Activated T-helper 1 cell treated with anti-CD3 and anti-CD28 coated beads, Interleukin-12 subunit alpha, Interleukin-12 subunit beta, Interleukin-2, Interleukin-4 antibody, amounts not matched to agents 30 ng/mL and 10 ng/mL and 1 ng/mL, durations not matched to agents 14 hours and 24 hours and 36 hours (primary cell): Measurements from ENCODE around the gene NCSTN. TPM values are rescaled to one million over a fixed set of nuclear protein-coding genes. Genes with fewer than 3 reads are reported as not detected.
"Not testable (repeated sequence)": the region's sequence is repeated elsewhere in the genome, so short reads cannot be mapped to it uniquely, and the experiment has no call there.

Source experiments
- DNase-seq: peaks from one replicate; pipeline ENCODE4 v3.0.0; 2021; ENCODE audit warnings: low spot score
- H3K27ac Mint-ChIP-seq: one replicate; pipeline ENCODE4 v1.8.0; 2021; ENCODE audit warnings: mild to moderate bottlenecking, mixed read lengths
- H3K27me3 Mint-ChIP-seq: one replicate; pipeline ENCODE4 v1.8.0; 2022; ENCODE audit warnings: mild to moderate bottlenecking, moderate library complexity, mixed read lengths; ENCODE audit not compliant: insufficient read depth
- H3K36me3 Mint-ChIP-seq: one replicate; pipeline ENCODE4 v1.8.0; 2021; ENCODE audit warnings: low read depth, mixed read lengths
- H3K4me1 Mint-ChIP-seq: one replicate; pipeline ENCODE4 v1.8.0; 2021; ENCODE audit warnings: low read depth, mixed read lengths
- H3K4me3 Mint-ChIP-seq: one replicate; pipeline ENCODE4 v1.8.0; 2021; ENCODE audit warnings: mild to moderate bottlenecking, moderate library complexity, mixed read lengths
- H3K9me3 Mint-ChIP-seq: one replicate; pipeline ENCODE4 v1.8.0; 2021; ENCODE audit warnings: mixed read lengths
- intact Hi-C: fragments of 100-400 bp; cut with micrococcal nuclease; formaldehyde crosslinking; loops from one replicate; pipeline ENCODE4 v1.15.1; 2024
- total RNA-seq: library from RNA; stranded (reverse); gene quantifications from 2 replicates; pipeline ENCODE4 v1.2.3, GENCODE V29; 2022

The NCSTN gene
- total RNA-seq, 1 donor from 2014 or later = 74.8 TPM

GRCh38 chr1:160377585-160378206 lies 34.5 kb downstream of the NCSTN start:
- H3K27ac Mint-ChIP-seq = no peak overlapping the region
- DNase-seq = no peak
- no peaks in the 10 kb centered on the region for H3K27me3 Mint-ChIP-seq
- intact Hi-C loops = loop anchor here (5.0 to 10.0 kb wide), 2 partner anchors 35 to 443 kb away; partner anchors contain the start of genes COPA and NCSTN
- no peaks in the 10 kb centered on the region for H3K9me3 Mint-ChIP-seq
- peaks cover 13% of the 10 kb centered on the region for H3K4me1 Mint-ChIP-seq
- H3K4me3 Mint-ChIP-seq = no peak overlapping the region
- no peaks in the 10 kb centered on the region for H3K36me3 Mint-ChIP-seq

- H3K4me3 Mint-ChIP-seq, H3K9me3 Mint-ChIP-seq, H3K36me3 Mint-ChIP-seq, H3K4me1 Mint-ChIP-seq, DNase-seq, intact Hi-C loops, H3K27ac Mint-ChIP-seq: not testable (repeated sequence)
- peaks cover 21% of the 10 kb centered on the region for H3K27me3 Mint-ChIP-seq
Measured at GRCh38 chr1:160384812-160385211, 41.6 kb downstream of the NCSTN start.

DNA sequence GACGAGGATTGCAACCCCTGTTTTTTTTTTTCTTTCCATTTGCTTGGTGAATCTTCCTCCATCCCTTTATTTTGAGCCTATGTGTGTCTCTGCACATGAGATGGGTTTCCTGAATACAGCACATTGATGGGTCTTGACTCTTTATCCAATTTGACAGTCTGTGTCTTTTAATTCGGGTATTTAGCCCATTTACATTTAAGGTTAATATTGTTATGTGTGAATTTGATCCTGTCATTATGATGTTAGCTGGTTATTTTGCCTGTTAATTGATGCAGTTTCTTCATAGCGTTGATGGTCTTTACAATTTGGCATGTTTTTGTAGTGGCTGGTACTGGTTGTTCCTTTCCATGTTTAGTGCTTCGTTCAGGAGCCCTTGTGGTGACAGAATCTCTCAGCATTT lies 45.2 kb downstream of the NCSTN start:
- H3K36me3 Mint-ChIP-seq, intact Hi-C loops, H3K9me3 Mint-ChIP-seq, H3K4me3 Mint-ChIP-seq, H3K27ac Mint-ChIP-seq, DNase-seq, H3K4me1 Mint-ChIP-seq: not testable (repeated sequence)
- peaks cover 25% of the 10 kb centered on the region for H3K27me3 Mint-ChIP-seq

GRCh38 chr1:160394673-160395072 lies 51.5 kb downstream of the NCSTN start:
- H3K4me3 Mint-ChIP-seq = no peak overlapping the region
- H3K9me3 Mint-ChIP-seq = no peaks in the 10 kb centered on the region
- peaks cover 2% of the 10 kb centered on the region for H3K36me3 Mint-ChIP-seq
- intact Hi-C loops = no loop called here
- H3K27me3 Mint-ChIP-seq = peaks cover 30% of the 10 kb centered on the region
- H3K27ac Mint-ChIP-seq = no peak overlapping the region
- peaks cover 5% of the 10 kb centered on the region for H3K4me1 Mint-ChIP-seq
- DNase-seq = no peak

GRCh38 chr1:160397651-160398050 lies 54.5 kb downstream of the NCSTN start:
- Mint-ChIP-seq H3K27me3 (peaks cover 39% of the 10 kb centered on the region), H3K4me3 (no peak overlapping the region), H3K27ac (no peak overlapping the region), H3K36me3 (peaks cover 2% of the 10 kb centered on the region), H3K4me1 (peaks cover 5% of the 10 kb centered on the region), H3K9me3 (no peaks in the 10 kb centered on the region)
- intact Hi-C loops = no loop called here
- DNase-seq = no peak

DNA sequence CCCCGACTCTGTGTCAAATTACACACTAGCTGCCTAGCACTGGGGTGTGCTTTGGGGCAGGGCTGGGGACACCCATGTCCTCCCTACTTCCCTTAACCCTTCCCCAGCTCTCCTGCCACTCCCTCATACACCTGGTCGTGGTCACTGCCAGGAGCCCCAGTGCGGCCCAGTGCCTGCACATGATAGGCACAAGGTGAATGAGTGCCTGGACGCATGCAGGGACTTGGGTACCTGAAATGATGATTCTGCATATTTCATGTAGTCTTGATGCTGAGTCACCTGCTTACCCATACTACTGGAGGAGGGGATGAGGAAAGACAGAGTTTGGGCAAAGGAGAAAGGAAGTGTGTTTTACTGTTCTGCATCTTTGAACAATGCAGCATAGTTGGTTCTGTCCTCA lies 55.6 kb downstream of the NCSTN start:
- Mint-ChIP-seq H3K36me3 (peaks cover 2% of the 10 kb centered on the region), H3K9me3 (no peaks in the 10 kb centered on the region), H3K27ac (no peak overlapping the region), H3K4me1 (peaks cover 5% of the 10 kb centered on the region), H3K4me3 (peak overlapping the region; percentile 68), H3K27me3 (peaks cover 43% of the 10 kb centered on the region)
- DNase-seq = no peak
- intact Hi-C loops = no loop called here

DNA sequence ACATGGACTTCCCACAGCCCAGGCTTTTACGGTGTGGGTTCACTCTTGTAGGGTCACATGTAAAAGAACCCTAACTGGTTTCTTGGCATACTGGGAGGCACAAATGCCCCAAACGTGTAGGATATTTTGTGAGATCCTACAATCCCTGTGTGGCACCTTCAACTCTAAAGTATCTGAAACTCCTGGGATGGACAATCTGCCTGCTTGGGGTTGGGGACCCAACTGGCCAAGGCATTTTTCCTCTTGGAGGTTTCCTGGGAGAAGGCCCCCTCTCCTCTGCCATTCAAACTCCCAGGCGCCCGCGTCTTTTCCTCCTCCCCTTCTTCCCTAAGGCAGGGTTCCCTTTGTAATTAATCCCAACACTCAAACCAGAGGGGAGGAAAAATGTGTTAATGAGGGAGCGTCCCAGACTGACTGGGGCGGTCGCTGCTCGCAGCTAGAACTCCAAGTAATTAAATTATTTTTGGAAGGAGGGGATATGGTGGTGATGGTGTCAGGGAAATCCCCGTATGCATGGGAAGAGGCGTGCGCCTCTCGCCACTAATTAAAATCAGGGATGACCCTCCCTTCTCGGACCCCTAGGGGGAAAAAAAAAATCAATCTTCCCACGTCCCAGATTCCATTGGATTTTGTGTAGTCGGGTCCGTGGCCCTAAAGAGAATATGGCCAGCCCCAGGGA lies 56.5 kb downstream of the NCSTN start:
- no peak overlapping the region for H3K4me3 Mint-ChIP-seq
- no peak overlapping the region for H3K27ac Mint-ChIP-seq
- intact Hi-C loops = no loop called here
- H3K9me3 Mint-ChIP-seq = no peaks in the 10 kb centered on the region
- no peak for DNase-seq
- H3K27me3 Mint-ChIP-seq = peaks cover 49% of the 10 kb centered on the region
- H3K4me1 Mint-ChIP-seq = peaks cover 5% of the 10 kb centered on the region
- H3K36me3 Mint-ChIP-seq = peaks cover 2% of the 10 kb centered on the region

DNA sequence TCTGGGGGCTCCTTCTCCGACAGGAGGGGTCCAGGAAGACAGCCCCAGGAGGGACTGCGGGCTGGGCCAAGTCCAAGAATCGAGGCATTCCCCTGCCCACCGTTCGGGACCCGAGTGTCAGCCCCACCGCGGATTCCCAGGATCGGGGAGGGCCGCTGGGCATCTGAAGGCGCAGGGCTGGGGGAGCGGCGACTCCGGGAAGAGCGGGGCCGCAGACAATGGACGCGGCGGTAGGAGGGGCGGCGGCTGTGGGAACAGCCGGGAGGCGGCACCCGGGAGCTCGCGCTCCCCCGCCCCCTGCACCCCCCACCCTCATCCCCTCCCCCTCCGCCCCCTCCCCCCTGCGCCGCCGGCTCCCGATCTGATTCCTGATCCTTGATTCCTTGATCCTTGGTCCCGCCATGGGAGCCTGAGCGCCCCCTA lies 57.1 kb downstream of the NCSTN start, which contains the start of gene VANGL2:
TSS of gene VANGL2 (plus strand) at position 342 of the 423 bp plus-strand sequence. CDS start 15,274 bp downstream, outside the sequence.
- peaks cover 5% of the 10 kb centered on the region for H3K4me1 Mint-ChIP-seq
- intact Hi-C loops = no loop called here
- DNase-seq = no peak
- peaks cover 2% of the 10 kb centered on the region for H3K36me3 Mint-ChIP-seq
- peak within 1 kb of the TSS; percentile 41 for H3K4me3 Mint-ChIP-seq
- no peak within 1 kb of the TSS for H3K27ac Mint-ChIP-seq
- peaks cover 49% of the 10 kb centered on the region for H3K27me3 Mint-ChIP-seq
- H3K9me3 Mint-ChIP-seq = no peaks in the 10 kb centered on the region

DNA sequence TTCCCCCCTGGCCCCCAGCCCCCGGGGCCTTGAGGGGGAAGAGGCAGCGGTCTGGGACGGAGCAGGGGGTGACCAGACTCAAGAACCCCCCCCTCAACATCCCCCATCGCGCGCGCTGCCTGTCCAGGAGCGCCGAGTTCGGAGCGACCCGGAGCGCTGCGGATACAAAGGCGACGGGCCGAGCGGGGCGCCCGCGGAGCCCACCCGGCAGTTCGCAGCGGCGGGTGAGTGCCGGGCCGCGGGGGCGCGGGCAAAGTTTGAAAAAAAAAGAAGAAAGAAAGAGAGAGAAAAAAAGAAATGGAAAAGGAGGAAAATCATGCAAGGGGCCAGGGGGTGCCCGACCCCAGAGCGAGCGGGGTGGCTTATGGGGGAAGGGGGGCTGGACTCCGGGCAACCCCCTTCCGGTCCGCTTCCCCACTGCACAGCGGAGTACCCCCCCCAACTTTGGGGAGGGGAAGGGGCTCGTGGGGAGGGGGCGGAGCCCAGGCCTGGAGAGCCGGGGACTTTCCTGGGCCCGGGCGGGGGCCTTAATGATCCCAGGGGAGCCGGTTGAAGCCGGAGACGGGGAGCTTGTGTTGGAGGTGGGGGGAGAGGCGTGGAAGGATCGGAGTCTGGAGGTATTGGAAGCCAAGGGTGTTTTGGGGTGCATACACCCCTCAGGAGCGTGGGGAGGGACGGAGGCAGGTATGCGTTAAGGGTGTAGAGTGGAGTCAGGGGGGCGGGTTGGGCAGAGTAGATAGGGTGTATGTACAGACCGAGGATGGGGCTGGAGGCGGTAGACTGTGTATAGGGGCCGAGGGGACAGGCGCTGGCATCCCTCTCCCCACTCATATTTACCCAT lies 57.7 kb downstream of the NCSTN start:
- peaks cover 5% of the 10 kb centered on the region for H3K4me1 Mint-ChIP-seq
- intact Hi-C loops = no loop called here
- H3K27ac Mint-ChIP-seq = no peak overlapping the region
- peaks cover 43% of the 10 kb centered on the region for H3K27me3 Mint-ChIP-seq
- H3K9me3 Mint-ChIP-seq = no peaks in the 10 kb centered on the region
- H3K36me3 Mint-ChIP-seq = peaks cover 2% of the 10 kb centered on the region
- no peak for DNase-seq
- peak overlapping the region; percentile 41 for H3K4me3 Mint-ChIP-seq

DNA sequence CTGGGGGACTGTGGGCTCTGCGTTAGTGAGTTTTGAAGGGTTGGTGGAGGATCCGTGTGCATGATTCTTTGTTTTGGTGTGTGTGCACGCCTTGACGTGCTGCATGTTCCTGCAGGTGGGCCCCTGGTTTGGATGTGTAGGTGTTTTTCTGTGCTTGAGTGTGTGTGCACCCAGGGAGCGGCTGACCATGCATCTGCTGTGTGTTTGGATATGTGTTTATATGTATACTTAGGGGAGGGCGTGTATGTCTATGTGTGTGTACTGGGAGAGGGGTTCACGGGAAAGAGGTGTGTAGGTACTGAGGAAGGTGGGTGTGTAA lies 58.3 kb downstream of the NCSTN start:
- peak overlapping the region; percentile 41 for H3K4me3 Mint-ChIP-seq

GRCh38 chr1:160402001-160402795 lies 59.0 kb downstream of the NCSTN start:
- no peak overlapping the region for H3K4me3 Mint-ChIP-seq
- H3K27ac Mint-ChIP-seq = no peak overlapping the region
- peaks cover 2% of the 10 kb centered on the region for H3K36me3 Mint-ChIP-seq
- peaks cover 37% of the 10 kb centered on the region for H3K27me3 Mint-ChIP-seq
- peaks cover 5% of the 10 kb centered on the region for H3K4me1 Mint-ChIP-seq
- intact Hi-C loops = no loop called here
- no peak for DNase-seq
- no peaks in the 10 kb centered on the region for H3K9me3 Mint-ChIP-seq

More for the DNA sequence above, 58.3 kb downstream of the NCSTN start:
- peaks cover 5% of the 10 kb centered on the region for H3K4me1 Mint-ChIP-seq
- H3K27ac Mint-ChIP-seq = no peak overlapping the region
- H3K36me3 Mint-ChIP-seq = peaks cover 2% of the 10 kb centered on the region
- H3K9me3 Mint-ChIP-seq = no peaks in the 10 kb centered on the region
- DNase-seq = no peak
- intact Hi-C loops = no loop called here
- peaks cover 41% of the 10 kb centered on the region for H3K27me3 Mint-ChIP-seq

DNA sequence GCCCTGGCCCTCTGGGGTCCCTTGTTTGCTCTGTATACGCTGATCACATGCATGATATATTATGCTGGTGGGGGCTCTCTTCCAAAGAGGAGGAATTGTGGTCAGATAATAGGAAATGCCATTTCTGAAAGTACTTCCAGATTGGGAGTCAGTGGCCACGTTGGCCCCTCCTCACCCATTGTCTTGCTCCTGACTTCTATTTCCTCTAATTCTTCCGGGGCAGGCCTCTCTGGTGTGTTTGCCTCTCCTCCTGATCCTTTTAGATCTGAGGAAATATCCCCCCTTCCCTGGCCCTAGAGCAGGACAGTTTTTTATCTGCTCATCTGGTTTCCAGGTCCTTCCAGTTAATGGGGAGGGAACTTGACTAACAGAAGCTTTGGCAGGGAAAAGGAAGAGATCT lies 60.1 kb downstream of the NCSTN start:
- Mint-ChIP-seq H3K36me3 (peaks cover 2% of the 10 kb centered on the region), H3K27me3 (peaks cover 37% of the 10 kb centered on the region), H3K4me1 (peaks cover 5% of the 10 kb centered on the region), H3K9me3 (no peaks in the 10 kb centered on the region), H3K27ac (no peak overlapping the region), H3K4me3 (no peak overlapping the region)
- intact Hi-C loops = no loop called here
- DNase-seq = no peak
